PFSK-1 (cell line): ENCODE measurements around the gene PITPNM3.

ENCODE experiments used
- FOXP2 ChIP-seq: optimal IDR thresholded peaks from 2 replicates; pipeline ENCODE3; 2011; ENCODE audit warnings: borderline replicate concordance, control low read depth, inconsistent platforms; ENCODE audit not compliant: insufficient read depth; ENCODE audit errors: extremely low read length, extremely low read depth
- POLR2AphosphoS5 ChIP-seq: IDR thresholded peaks from 2 replicates; pipeline ENCODE4 v1.6.1; 2012; ENCODE audit warnings: low read depth, mild to moderate bottlenecking, control low read depth, low read length, moderate library complexity
- SIN3A ChIP-seq: IDR thresholded peaks from 2 replicates; pipeline ENCODE4 v1.6.1; 2012; ENCODE audit warnings: mild to moderate bottlenecking, low read length, moderate library complexity, borderline replicate concordance; ENCODE audit not compliant: insufficient read depth
- TAF1 ChIP-seq: IDR thresholded peaks from 2 replicates; pipeline ENCODE4 v1.6.1; 2012; ENCODE audit warnings: low read length, control low read depth, borderline replicate concordance; ENCODE audit not compliant: insufficient read depth
- TF ChIP-seq, protein P1 (sequence below), 2 experiments: IDR thresholded peaks; 2 replicates each; pipeline versions ENCODE4 v1.6.1 to v1.8.0; 2011 to 2012; ENCODE audit warnings: low read depth in 2 of 2, low read length in 2 of 2, control low read depth in 1 of 2, inconsistent platforms in 1 of 2, mild to moderate bottlenecking in 1 of 2, moderate library complexity in 1 of 2; ENCODE audit not compliant: insufficient read depth in 1 of 2

Gene PITPNM3

GRCh38 chr17:6498901-6499540 lies 57.3 kb downstream of the PITPNM3 start:
- TF ChIP-seq FOXP2 (no peak), SIN3A (no peak), TAF1 (no peak)
- TF ChIP-seq, protein P1, sequence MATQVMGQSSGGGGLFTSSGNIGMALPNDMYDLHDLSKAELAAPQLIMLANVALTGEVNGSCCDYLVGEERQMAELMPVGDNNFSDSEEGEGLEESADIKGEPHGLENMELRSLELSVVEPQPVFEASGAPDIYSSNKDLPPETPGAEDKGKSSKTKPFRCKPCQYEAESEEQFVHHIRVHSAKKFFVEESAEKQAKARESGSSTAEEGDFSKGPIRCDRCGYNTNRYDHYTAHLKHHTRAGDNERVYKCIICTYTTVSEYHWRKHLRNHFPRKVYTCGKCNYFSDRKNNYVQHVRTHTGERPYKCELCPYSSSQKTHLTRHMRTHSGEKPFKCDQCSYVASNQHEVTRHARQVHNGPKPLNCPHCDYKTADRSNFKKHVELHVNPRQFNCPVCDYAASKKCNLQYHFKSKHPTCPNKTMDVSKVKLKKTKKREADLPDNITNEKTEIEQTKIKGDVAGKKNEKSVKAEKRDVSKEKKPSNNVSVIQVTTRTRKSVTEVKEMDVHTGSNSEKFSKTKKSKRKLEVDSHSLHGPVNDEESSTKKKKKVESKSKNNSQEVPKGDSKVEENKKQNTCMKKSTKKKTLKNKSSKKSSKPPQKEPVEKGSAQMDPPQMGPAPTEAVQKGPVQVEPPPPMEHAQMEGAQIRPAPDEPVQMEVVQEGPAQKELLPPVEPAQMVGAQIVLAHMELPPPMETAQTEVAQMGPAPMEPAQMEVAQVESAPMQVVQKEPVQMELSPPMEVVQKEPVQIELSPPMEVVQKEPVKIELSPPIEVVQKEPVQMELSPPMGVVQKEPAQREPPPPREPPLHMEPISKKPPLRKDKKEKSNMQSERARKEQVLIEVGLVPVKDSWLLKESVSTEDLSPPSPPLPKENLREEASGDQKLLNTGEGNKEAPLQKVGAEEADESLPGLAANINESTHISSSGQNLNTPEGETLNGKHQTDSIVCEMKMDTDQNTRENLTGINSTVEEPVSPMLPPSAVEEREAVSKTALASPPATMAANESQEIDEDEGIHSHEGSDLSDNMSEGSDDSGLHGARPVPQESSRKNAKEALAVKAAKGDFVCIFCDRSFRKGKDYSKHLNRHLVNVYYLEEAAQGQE (IDR thresholded peaks at IDR 0.05; ENCODE audit: insufficient read depth in 1 of 2, low read depth in 2 of 2, low read length in 2 of 2): no peak

DNA sequence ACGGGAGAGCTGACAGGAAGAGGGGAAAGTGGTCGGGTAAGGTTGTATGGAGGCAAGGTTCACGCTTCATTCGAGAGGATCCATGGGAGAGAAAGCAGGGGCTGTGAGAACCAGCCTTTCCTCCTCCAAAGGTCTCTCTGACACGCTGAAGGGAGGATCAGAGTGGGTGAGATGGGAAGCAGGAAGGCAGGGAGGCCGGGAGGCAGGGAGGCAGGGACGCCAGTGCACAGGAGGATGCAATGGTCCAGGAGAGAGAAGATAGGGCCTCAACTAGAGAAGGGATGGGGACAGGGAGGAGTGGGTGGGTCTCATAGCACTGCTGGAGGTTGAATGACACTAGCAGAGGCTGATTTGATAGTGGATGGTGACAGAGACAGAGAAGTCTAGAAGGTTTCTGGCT lies 58.0 kb downstream of the PITPNM3 start:
- no peak for TF ChIP-seq TAF1
- TF ChIP-seq SIN3A: no peak
- no peak for TF ChIP-seq FOXP2
- TF ChIP-seq POLR2AphosphoS5: no peak
- TF ChIP-seq, protein P1 (IDR thresholded peaks at IDR 0.05; ENCODE audit: insufficient read depth in 1 of 2, low read depth in 2 of 2, low read length in 2 of 2): no peak

- TF ChIP-seq FOXP2 (no peak), POLR2AphosphoS5 (no peak), SIN3A (no peak), TAF1 (no peak)
- TF ChIP-seq, protein P1 (IDR thresholded peaks at IDR 0.05; ENCODE audit: insufficient read depth in 1 of 2, low read depth in 2 of 2, low read length in 2 of 2): no peak
These were observed 58.7 kb downstream of the PITPNM3 start for GRCh38 chr17:6497496-6498221.

DNA sequence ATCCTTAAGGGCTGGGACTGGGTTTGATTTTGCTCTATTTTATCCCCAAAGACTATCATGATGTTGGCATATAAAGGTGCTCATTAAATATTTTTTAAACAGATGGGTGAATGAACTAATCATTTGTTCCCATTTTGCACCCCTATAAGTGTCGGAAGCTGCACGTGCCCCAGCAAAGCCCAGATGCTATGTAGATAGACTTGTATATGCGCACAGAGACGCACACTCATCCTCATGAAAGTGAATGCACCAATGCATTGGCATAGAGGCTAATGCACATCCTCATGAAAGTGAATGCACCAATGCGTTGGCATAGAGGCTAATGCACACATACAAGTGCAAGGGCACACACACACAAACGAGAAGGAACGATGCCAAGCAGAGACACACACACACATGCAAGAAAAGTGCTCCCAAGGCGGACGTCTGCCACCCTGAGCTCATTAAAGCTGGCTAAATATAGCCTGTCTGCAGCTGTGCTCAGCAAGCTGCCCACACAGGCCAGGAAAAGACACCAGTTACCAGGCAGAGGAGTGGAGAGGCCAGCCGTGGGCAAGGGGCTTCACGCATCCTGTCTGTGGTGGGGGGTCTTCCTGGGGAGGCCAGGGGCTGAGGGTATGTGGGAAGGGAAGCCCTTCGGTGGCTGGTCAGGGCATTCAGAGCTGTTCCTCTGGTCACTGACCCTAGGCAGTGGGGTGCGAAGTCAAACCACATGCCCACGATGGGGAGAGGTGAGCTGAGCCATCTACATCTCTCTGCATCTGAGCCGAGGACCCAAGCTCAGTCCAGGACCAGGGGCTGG lies 59.5 kb downstream of the PITPNM3 start:
- TF ChIP-seq SIN3A (no peak), FOXP2 (no peak), POLR2AphosphoS5 (no peak), TAF1 (no peak)
- TF ChIP-seq, protein P1 (IDR thresholded peaks at IDR 0.05; ENCODE audit: insufficient read depth in 1 of 2, low read depth in 2 of 2, low read length in 2 of 2): no peak
